ENCODE measurements around the gene MOB3A.
A peak's percentile ranks its signal among the peaks of the same experiment; 100 is the strongest.

The MOB3A gene

DNA sequence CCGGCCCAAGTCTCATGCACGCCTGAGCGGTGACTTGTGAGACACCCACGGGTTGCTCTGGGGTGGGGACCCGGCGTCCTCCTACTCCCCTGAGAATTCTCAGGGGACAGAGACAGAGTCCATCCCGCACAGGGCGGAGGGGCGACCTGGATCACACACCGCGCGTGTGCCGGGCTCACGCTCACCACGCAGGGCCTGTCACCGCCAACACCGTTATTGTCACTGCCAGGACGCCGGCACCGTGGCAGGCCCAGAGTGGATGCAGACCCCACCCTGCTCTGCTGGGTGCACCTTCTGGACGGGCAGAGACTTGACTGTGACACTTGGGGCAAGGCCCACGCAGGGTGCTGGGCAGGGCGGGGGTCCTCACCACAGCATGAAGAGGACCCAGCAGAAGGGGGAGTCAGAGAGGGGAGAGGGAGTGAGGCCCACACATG is 16.2 kb downstream of the MOB3A start:
- no peak for DNase-seq

DNA sequence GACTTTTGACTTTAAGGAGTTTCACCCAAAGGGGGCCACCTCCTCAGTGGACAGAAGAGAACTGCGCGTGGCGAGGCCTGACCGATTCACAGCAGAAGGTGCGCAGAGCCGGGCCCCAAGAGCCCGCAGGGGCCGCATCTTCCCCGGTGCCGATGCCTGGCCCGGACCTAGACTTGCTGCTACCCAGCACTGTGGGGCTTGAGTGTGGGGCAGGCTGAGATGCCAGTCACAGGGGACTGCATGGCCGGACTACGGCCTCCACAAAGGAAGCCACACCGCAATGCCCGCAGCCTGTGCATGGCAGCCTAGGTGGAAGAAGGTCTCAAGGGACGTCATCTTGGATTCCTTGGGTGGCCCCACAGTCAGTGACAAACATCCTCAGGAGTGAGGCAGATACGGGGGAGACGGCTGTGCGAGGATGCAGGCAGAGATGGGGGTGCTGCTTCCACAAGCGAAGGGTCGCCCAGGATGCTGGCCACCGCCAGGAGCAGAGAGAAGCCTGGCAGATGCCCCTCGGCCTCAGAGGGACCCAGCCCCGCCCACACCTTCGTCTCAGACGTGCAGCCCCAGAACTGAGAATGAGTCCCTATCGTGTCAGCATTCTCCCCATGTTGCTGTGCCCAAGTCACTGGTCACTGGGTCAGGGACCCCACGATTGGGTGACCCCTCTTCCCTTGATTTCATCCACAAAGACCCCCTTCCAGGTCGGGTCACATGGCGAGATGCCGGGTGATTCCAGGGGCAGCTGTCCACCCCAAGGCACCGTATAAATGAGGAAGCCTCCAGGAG is 16.9 kb downstream of the MOB3A start:
- no peak for DNase-seq

DNA sequence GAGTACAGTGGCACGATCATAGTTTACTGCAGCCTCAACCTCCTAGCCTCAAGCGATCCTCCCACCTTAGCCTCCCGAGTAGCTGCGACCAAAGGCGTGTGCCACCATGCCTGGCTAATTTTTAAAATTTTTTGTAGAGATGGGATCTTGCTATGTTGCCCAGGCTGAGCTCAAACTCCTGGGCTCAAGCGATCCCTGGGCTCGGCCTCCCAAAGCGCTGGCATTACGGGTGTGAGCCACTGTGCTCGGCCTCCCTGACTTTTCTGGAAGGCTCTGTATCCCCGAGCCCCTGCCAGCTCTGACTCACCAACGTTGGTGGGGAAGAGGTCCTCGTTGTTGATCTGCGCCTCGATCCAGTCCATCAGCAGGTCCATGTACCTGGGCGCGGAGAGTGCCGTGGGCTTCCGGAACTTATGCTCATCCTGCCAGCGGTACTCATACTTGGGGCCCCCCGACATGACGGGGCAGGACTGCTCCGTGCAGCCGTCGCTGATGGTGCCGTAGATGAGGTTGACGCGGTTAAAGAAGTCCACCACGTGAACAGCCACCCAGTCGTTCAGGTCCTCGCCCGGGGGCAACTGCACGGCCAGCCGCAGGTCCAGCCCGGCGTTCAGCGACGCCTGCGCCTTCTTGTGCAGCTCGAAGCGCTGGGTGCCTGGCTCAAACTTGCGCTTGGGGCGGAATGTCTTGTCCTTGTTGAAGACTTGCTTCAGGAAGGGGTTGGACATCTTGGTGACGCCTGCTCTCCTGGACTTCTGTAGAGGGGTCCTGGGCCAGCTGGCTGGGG is 18.1 kb downstream of the MOB3A start:
- no peak for DNase-seq

- DNase-seq = no peak
Observed at GRCh38 chr19:2077398-2077797, 18.7 kb downstream of the MOB3A start.

GRCh38 chr19:2076526-2076944 is 19.6 kb downstream of the MOB3A start:
- DNase-seq = no peak

GRCh38 chr19:2072757-2073551 is 23.2 kb downstream of the MOB3A start:
- DNase-seq = no peak

DNA sequence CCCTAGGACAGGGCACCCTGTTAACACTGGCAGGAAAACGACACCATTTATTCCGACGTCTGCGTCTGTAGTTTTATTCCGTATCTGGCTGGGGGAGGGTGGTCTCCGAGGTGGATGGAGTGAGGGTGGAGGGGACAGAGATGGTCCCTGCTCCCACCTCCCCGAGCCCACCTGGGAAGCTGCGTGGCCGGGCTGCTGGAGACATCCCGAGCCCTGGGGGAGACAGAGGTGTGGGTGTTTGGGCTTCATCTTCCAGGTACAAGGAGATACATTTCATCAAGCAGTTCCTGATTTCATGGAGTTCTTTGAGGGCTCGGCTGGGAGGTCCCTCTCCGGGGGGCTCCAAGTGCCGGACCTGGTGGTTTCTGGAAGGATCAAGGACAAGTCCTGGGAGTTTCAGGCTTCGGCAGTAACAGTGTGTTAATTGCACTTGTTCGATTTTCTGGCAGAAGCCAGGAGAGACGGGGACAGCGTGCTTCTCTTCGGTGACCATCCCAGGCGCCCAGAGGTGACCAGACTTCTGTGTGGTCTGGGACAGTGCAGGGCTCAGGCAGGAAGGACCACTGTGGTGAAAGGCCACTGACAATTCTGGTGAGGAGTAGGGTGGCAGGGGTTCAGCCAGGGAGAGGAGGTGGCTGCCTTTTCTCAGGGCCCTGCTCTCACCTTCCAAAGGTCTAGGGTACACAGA is 25.0 kb downstream of the MOB3A start:
- no peak for DNase-seq

GRCh38 chr19:2070436-2070827 is 25.7 kb downstream of the MOB3A start:
- DNase-seq = no peak

GRCh38 chr19:2064788-2065524 is 31.2 kb downstream of the MOB3A start:
- no peak for DNase-seq

- DNase-seq = no peak
Observed at GRCh38 chr19:2064395-2064787, 31.7 kb downstream of the MOB3A start.

DNA sequence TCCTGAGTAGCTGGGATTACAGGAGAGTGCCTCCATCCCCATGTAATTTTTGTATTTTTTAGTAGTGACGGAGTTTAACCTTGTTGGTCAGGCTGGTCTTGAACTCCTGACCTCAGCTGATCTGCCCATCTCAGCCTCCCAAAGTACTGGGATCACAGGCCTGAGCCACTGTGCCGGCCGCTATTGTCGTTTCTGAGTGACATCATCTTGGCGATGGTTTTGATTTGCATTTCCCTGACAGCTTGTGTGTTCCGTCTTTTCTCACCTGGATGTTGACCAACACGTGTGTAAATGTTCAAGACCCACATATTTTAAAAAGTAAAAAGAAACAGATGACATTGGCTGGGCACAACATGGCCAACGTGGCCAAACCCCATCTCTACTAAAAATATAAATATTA is 32.3 kb downstream of the MOB3A start:
- DNase-seq = no peak

GRCh38 chr19:2062770-2063169 is 33.4 kb downstream of the MOB3A start:
- DNase-seq = no peak

DNA sequence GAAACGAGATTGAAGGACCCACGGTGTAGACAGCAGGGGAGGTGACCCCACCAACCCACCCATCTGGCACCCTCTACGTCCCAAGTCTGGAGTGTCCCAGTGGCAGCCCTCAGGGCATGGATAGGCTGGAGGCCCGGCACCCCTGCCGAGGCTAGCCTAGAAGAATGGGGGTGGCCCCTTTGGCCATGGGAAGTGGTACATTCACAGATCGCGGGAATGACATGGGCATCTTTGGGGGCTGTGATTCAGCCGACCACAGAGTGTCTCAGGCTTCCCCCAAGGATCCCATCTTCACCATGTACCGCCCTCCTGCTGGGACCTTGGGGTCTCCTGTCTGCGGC is 33.8 kb downstream of the MOB3A start:
- no peak for DNase-seq

DNA sequence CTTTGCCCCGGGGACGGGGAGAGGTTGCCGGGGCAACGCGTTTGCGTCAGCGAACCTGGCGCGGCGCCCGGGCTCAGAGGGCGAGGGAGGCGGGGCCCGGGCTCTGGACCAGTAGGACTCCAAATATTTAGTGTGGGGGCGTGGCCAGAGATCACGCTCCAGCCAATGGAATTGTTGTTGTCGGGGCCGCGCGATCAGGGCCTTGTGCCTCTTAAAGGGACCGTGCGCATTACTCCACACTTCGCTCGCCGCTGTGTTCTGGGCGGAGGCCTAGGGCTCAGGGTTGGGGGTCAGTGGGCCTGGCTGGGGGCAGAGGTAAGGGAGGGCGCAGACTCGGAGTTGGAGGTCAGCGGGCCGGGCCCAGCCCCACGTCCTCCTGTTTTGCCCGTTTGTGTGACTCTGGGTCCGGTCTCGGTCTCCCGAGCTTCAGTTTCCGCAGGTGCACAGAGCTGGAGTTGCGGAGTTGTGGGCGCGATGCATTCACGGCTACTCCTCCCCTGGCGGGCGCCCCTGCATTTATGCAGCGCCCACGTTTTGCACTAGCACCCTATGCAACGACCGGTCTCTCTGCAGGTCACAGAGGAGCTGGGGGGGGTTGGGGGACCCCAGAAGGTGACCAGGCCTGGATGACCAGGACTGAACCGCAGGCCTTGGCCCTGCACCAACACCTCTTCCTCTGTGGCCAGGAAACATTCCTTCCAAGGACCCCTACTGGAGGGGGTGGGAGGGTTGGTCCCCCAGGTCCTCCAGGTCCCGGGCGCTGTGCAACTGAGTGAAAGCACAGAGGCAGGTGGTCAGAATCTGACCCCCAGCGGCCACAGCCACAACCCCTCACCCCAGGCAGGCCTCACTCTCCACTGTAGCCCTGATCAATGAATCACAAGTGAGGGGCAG is 34.4 kb downstream of the MOB3A start:
- DNase-seq = peak; percentile 98

GRCh38 chr19:2060884-2061494 is 35.1 kb downstream of the MOB3A start:
- DNase-seq = no peak

DNA sequence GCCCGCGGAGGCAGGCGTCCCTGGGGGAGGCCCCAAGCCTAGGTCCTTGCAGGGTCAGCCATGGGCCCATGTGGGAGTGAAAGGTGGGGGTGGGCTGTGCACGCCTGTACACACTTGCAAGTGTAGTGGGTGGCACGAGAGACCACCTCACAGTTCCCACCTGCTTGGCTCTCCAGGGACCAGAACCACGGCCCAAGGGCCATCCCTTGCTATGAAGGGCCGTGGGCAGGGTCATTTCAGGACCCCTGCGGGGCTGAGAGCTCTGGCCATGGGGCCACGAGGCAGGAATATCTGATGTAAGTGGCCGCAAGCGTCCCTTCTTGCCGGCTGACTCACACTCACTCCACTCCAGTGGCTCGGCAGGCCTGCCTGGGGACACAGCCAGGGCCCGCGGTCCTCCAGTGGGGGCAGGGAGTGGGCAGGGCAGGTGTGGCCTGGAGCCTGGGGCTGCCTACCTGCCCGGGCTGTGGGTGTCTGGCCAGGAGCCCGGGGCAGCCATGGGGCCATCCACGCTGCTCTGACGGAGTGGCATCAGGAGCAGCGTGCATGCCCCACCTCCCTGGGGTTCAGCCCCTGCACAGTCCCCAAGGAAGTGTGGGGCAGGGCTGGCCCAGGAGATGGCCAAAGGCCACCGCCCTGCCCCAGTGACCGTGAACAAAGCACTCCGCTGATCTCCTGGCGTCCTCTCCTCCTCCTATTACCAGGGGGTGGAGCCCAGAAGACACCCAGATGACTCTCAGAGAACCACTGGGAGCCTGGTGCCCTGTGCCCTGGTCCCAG is 36.5 kb downstream of the MOB3A start:
- DNase-seq = no peak

DNA sequence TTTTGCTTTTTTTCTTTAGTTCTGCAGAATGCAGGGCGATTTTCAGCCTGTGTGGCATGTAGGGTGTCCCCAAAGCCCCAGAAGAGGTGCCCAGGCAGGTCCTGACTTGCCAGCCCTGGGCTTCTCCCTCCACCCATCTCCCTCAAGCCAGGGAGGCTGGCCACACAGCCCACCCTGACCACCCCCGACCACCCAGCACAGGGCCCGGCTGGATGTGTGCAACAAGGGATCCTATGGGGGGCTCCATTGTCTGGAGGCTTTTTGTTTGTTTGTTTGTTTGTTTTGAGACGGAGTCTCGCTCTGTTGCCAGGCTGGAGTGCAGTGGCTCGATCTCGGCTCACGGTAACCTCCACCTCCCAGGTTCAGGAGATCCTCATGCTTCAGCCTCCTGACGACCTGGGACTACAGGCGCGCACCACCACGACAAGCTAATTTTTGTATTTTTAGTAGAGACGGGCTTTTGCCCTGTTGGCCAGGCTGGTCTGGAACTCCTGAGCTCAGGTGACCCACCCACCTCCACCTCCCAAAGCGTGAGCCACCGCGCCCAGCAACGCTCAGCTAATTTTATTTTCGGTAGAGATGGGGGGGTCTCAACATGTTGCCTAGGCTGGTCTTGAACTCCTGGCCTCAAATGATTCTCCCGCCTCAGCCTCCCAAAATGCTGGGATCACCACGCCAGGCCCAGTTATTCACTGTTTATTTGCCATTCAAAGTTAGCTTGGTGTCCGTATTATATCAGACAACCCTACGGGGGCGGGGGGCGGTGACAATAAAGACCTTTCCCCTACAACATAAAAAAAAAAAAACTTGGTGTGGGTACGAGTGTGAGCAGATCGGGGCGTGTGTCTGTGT is 37.3 kb downstream of the MOB3A start:
- no peak for DNase-seq

DNA sequence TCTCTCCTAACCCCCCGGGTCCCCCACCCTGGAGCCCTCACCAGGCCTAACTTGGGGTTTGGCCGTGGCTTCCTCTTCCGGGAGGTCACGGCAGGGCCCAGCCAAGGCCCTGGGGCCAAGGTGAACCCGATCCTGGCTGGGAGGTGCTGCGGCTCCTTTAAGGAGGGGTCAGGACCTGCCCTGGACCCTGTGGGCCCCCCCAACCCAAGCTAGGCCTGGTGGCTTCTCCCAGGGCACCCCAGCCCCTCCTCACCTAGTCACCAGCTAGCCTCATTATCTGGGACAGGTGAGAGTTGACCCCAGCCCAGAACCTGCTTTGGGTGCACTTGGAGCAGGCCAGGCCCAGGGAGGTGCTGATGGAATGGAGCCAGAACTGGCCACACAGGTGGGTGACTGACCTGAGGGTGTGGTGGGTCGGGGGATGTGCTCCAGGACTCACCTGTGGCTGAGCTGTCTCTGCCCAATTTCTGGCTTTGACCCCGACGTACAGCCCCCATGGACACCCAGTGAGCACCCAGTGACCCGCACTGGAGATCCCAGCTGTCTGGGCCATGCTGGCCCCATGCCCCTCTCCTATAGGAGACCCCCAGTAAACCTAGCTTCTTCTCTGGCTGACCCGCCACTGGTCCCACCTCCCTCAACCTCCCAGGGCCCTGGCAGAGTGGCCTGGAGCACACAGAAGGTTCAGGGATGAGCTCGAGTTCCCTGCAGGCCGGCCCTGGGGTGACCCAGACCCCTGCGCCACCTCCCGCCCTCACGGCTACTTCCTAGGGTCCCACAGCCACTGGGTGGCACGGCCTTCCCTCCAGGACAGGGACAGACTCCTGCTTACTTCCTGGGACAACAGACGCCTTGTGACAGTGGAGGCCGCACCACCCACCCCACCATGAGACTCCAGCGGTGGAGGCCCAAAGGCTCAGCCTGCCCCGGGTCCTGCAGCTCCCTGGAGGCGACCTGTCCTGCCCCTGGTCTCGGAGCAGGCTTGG is 38.3 kb downstream of the MOB3A start:
- DNase-seq = no peak

Measured in GDM1 (cell line).